GM13976 (cell line): ENCODE measurements around the gene NACC1.
A peak's percentile ranks its signal among the peaks of the same experiment; 100 is the strongest.

Source experiments
- DNase-seq: peaks from one replicate; pipeline ENCODE4 v3.0.0; 2012; ENCODE audit warnings: low spot score
- CTCF ChIP-seq: IDR thresholded peaks from 2 replicates; pipeline ENCODE4 v1.5.1; 2012; ENCODE audit warnings: borderline replicate concordance, mild to moderate bottlenecking; ENCODE audit not compliant: insufficient read depth; ENCODE audit errors: extremely low read depth, missing control alignments, control extremely low read depth
- in situ Hi-C: fragments of 300-500 bp; cut with MboI; formaldehyde crosslinking; loops from one replicate; pipeline ENCODE4 v1.12.0; 2022; ENCODE audit warnings: low sequenced_read_pairs, mixed read lengths, inconsistent platforms; ENCODE audit not compliant: unreplicated experiment

NACC1 gene

GRCh38 chr19:13117772-13118423, at the start of gene NACC1:
TSS of gene NACC1 (plus strand) at chr19:13118264. CDS start at chr19:13135208, 16,944 bp downstream.
- DNase-seq: peak; percentile 99
- no peak for TF ChIP-seq CTCF
- in situ Hi-C loops: no loop called here

- DNase-seq: no peak
- in situ Hi-C loops: no loop called here
- TF ChIP-seq CTCF: no peak
These were observed 48.4 kb upstream of the NACC1 start for GRCh38 chr19:13069415-13070359.

- in situ Hi-C loops: no loop called here
- TF ChIP-seq CTCF: no peak
- DNase-seq: no peak
These were observed 47.5 kb upstream of the NACC1 start for GRCh38 chr19:13070425-13071140.

- in situ Hi-C loops: no loop called here
- no peak for TF ChIP-seq CTCF
- DNase-seq: no peak
These were observed 46.4 kb upstream of the NACC1 start for GRCh38 chr19:13071444-13072187.

GRCh38 chr19:13072188-13072908, 45.7 kb upstream of the NACC1 start:
- no peak for TF ChIP-seq CTCF
- DNase-seq: no peak
- in situ Hi-C loops: no loop called here
